Measurements from ENCODE around the gene SPDYA. TPM values are rescaled to one million over a fixed set of nuclear protein-coding genes. Genes with fewer than 3 reads are reported as not detected.

The SPDYA gene
- total and polyA plus RNA-seq, 2 of the 4 experiments (the other 2 are of a cell fraction), result not detected

DNA sequence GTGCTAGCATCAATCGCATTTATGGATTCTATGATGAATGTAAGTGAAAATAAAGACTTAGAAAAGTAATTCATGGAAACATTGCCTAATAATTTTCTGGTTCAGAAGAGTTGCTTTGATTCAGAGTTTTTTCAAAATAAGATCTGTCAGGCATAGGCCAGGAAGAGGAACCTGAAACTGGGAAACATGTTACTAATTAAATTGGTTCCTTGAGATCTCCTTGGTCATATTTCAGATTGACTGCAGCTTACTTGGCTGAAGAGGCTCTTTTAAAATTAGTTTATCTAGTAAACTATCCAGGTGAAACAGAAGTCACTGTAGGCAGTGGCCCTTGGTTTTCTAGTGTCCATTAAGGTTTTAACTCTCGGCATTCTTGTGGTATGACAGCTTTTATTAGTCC, 31.6 kb upstream of the SPDYA start:
- BruUV-seq (replicated peaks), result no TSS peak
- H3K4me1 ChIP-seq (ENCODE audit: control insufficient read depth, insufficient read depth, low read length), result no peaks in the 10 kb centered on the region
- H2BK120ac ChIP-seq (ENCODE audit: low read depth, low read length), result no peak overlapping the region
- no peak overlapping the region for H2AK9ac ChIP-seq (replicated peaks; ENCODE audit: low read depth, low read length, poor library complexity)
- no peak overlapping the region for H4K8ac ChIP-seq (ENCODE audit: low read depth in 2 of 2, low read length in 2 of 2)
- H3K4ac ChIP-seq (ENCODE audit: low read depth, low read length), result no peak overlapping the region
- no CpG with 5 or more reads among the region's 2 CpGs for WGBS, 2 experiments (ENCODE audit: extremely low coverage in 2 of 2, insufficient read length in 1 of 2)
- H3K36me3 ChIP-seq (ENCODE audit: control insufficient read depth, insufficient read depth, low read length), result peaks cover 25% of the 10 kb centered on the region
- no peak overlapping the region for H3K27ac ChIP-seq (ENCODE audit: insufficient read depth, low read length)
- H3K4me2 ChIP-seq (ENCODE audit: low read depth, low read length), result no peak overlapping the region
- H3K9me1 ChIP-seq (ENCODE audit: insufficient read depth, low read length), result peaks cover 4% of the 10 kb centered on the region; the same call in 1 of the 2 replicates
- H3K9ac ChIP-seq (ENCODE audit: low read depth, low read length), result no peak overlapping the region
- no peak overlapping the region for H2AFZ ChIP-seq (replicated peaks; ENCODE audit: low read length, poor library complexity)
- H3K4me3 ChIP-seq (ENCODE audit: insufficient read depth, low read depth, low read length), result no peak overlapping the region
- no peak overlapping the region for H3K56ac ChIP-seq (ENCODE audit: extremely low read depth, insufficient read depth, low read length)
- H3K27me3 ChIP-seq (ENCODE audit: control insufficient read depth, insufficient read depth, low read length), result no peaks in the 10 kb centered on the region
- no peaks in the 10 kb centered on the region for H3K9me3 ChIP-seq (ENCODE audit: control insufficient read depth, insufficient read depth, low read length)
- no peak for ATAC-seq (ENCODE audit: low read depth)
- H2BK15ac ChIP-seq (ENCODE audit: low read depth, low read length), result no peak overlapping the region
- no peak overlapping the region for H3K23ac ChIP-seq (ENCODE audit: low read depth, low read length)
- H4K5ac ChIP-seq (ENCODE audit: low read depth, low read length), result no peak overlapping the region
- H3K79me1 ChIP-seq (ENCODE audit: low read depth in 1 of 2, low read length in 2 of 2), result peaks cover 18 to 44% of the 10 kb centered on the region in 2 experiments
- peaks cover 34% of the 10 kb centered on the region for H4K20me1 ChIP-seq (ENCODE audit: insufficient read depth, low read length)
- no peak overlapping the region for H2BK5ac ChIP-seq (ENCODE audit: low read depth, low read length, poor library complexity, severe bottlenecking)
- dilution Hi-C loops (cut with HindIII; ENCODE audit: low sequenced_read_pairs, unreplicated experiment) (no loop called here), intact Hi-C loops (cut with micrococcal nuclease) (no loop called here), in situ Hi-C loops (cut with MboI; ENCODE audit: low sequenced_read_pairs) (no loop called here)
- H4K91ac ChIP-seq (ENCODE audit: insufficient read depth, low read depth, low read length), result no peak overlapping the region
- H3K14ac ChIP-seq (replicated peaks; ENCODE audit: low read depth, low read length), result no peak overlapping the region
- POLR2A ChIA-PET (ENCODE audit: unreplicated experiment), result interaction anchor here (0.5 kb wide), 1 partner anchor 27 kb away, joined by 4 read pairs; the partner anchor contains the start of gene PPP1CB
- DNase-seq, result no peak
- no peak overlapping the region for H2BK20ac ChIP-seq (ENCODE audit: low read depth, low read length)
- H2AK5ac ChIP-seq (ENCODE audit: low read depth, low read length), result no peak overlapping the region
- CTCF ChIA-PET, result no interaction called here
- no peak for TF ChIP-seq NFE2L2 (IDR thresholded peaks at IDR 0.05; ENCODE audit: low read depth, low read length)
- H3K18ac ChIP-seq (ENCODE audit: low read depth, low read length), result no peak overlapping the region
